ENCODE measurements around the gene RFXANK.

RFXANK gene

DNA sequence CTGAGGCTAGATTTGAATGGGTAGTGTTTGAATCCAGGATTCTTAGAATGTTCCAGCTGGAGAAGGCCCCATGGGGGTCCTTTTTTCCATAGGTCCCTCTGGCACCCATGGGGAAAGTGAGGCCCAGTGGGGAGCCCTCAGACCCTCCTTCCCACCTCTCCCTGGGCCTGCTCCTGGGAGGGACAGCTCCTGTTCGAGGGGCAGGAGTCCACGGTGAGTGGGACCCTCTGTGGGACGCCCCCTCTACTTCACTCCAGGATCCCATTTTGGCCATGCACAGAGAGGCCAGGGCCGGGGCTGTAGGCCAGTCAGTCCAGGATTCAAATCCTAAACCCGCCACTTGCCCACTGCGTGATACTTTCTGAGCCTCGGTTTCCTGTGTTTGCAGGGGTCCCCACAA is 29.6 kb upstream of the RFXANK start:
- ChIA-PET POLR2A (no interaction called here), CTCF (no interaction called here)
- TF ChIP-seq SP1 (IDR thresholded peaks at IDR 0.05) (no peak), FOXK2 (IDR thresholded peaks at IDR 0.05) (no peak), BHLHE40 (IDR thresholded peaks at IDR 0.05; ENCODE audit: borderline replicate concordance) (no peak), CTBP1 (IDR thresholded peaks at IDR 0.05; ENCODE audit: borderline replicate concordance) (no peak), LEF1 (IDR thresholded peaks at IDR 0.05; ENCODE audit: borderline replicate concordance) (no peak), TARDBP (IDR thresholded peaks at IDR 0.05) (no peak), HDGF (IDR thresholded peaks at IDR 0.05; ENCODE audit: borderline replicate concordance) (no peak), SUZ12 (IDR thresholded peaks at IDR 0.05) (no peak), NFRKB (IDR thresholded peaks at IDR 0.05) (no peak), ZNF384 (IDR thresholded peaks at IDR 0.05) (no peak), L3MBTL2 (conservative IDR thresholded peaks at IDR 0.05) (no peak), FOXA1 (IDR thresholded peaks at IDR 0.05) (no peak), FOXM1 (IDR thresholded peaks at IDR 0.05; ENCODE audit: borderline replicate concordance) (no peak), ELF4 (IDR thresholded peaks at IDR 0.05) (no peak), ARNT (IDR thresholded peaks at IDR 0.05) (no peak)
- TF ChIP-seq, protein P1, sequence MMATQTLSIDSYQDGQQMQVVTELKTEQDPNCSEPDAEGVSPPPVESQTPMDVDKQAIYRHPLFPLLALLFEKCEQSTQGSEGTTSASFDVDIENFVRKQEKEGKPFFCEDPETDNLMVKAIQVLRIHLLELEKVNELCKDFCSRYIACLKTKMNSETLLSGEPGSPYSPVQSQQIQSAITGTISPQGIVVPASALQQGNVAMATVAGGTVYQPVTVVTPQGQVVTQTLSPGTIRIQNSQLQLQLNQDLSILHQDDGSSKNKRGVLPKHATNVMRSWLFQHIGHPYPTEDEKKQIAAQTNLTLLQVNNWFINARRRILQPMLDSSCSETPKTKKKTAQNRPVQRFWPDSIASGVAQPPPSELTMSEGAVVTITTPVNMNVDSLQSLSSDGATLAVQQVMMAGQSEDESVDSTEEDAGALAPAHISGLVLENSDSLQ (IDR thresholded peaks at IDR 0.05): no peak
- DNase-seq (ENCODE audit: extremely low spot score): no peak

DNA sequence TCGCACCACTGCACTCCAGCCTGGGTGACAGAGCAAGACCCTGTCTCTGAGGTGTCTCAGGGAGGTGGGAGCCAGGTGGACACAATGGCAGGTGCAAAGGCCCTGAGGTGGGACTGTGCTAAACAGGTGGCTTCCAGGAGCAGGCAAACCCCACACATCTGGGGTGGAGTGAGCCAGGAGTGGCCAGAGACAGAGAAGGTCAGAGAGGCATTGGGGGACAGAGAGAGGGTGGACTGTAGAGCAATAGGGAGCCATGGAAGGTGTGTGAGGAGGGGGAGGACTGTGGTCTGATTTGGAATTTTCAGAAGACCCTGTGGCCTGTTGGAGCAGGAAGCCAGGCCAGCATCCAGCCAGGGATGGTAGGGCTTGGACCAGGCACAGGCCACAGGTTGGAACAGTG is 26.7 kb upstream of the RFXANK start:
- TF ChIP-seq SP1 (IDR thresholded peaks at IDR 0.05) (no peak), ELF4 (IDR thresholded peaks at IDR 0.05) (no peak), ARNT (IDR thresholded peaks at IDR 0.05) (no peak), HDGF (IDR thresholded peaks at IDR 0.05; ENCODE audit: borderline replicate concordance) (no peak), LEF1 (IDR thresholded peaks at IDR 0.05; ENCODE audit: borderline replicate concordance) (no peak), CTBP1 (IDR thresholded peaks at IDR 0.05; ENCODE audit: borderline replicate concordance) (no peak), FOXK2 (IDR thresholded peaks at IDR 0.05) (no peak), SUZ12 (IDR thresholded peaks at IDR 0.05) (no peak), FOXM1 (IDR thresholded peaks at IDR 0.05; ENCODE audit: borderline replicate concordance) (no peak), BHLHE40 (IDR thresholded peaks at IDR 0.05; ENCODE audit: borderline replicate concordance) (no peak), TARDBP (IDR thresholded peaks at IDR 0.05) (no peak), NFRKB (IDR thresholded peaks at IDR 0.05) (no peak), FOXA1 (IDR thresholded peaks at IDR 0.05) (no peak)
- TF ChIP-seq, protein P1 (IDR thresholded peaks at IDR 0.05): no peak
- ChIA-PET CTCF (no interaction called here), POLR2A (no interaction called here)
- no peak for DNase-seq (ENCODE audit: extremely low spot score)

DNA sequence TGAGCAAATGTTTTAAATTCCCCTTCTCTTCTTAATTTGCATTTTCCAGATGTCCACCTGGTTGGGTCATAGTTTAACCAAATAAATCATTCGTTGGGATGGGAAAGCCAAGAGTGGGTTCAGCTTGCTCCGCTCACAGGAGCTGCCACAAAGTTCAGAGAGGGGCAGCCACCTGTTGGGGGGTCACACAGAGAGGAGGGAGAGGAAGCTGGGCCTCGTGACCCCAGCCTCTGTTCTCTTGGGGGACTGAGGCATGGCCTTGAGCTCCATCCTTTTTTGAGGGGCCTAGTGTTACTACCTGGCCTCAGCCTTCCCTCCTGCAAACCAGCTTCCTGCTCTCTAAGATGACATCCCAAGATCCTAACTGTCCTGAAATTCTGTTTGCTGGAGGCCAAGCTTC is 24.4 kb upstream of the RFXANK start:
- no peak for DNase-seq (ENCODE audit: extremely low spot score)
- TF ChIP-seq BHLHE40 (IDR thresholded peaks at IDR 0.05; ENCODE audit: borderline replicate concordance): no peak
- TF ChIP-seq SP1 (IDR thresholded peaks at IDR 0.05): no peak
- no peak for TF ChIP-seq ARNT (IDR thresholded peaks at IDR 0.05)
- no peak for TF ChIP-seq NFRKB (IDR thresholded peaks at IDR 0.05)
- TF ChIP-seq FOXM1 (IDR thresholded peaks at IDR 0.05; ENCODE audit: borderline replicate concordance): no peak
- no peak for TF ChIP-seq L3MBTL2 (conservative IDR thresholded peaks at IDR 0.05)
- no peak for TF ChIP-seq HDGF (IDR thresholded peaks at IDR 0.05; ENCODE audit: borderline replicate concordance)
- no peak for TF ChIP-seq TARDBP (IDR thresholded peaks at IDR 0.05)
- TF ChIP-seq SUZ12 (IDR thresholded peaks at IDR 0.05): no peak
- TF ChIP-seq CTBP1 (IDR thresholded peaks at IDR 0.05; ENCODE audit: borderline replicate concordance): no peak
- no peak for TF ChIP-seq LEF1 (IDR thresholded peaks at IDR 0.05; ENCODE audit: borderline replicate concordance)
- no peak for TF ChIP-seq FOXA1 (IDR thresholded peaks at IDR 0.05)
- TF ChIP-seq, protein P1 (IDR thresholded peaks at IDR 0.05): no peak
- TF ChIP-seq FOXK2 (IDR thresholded peaks at IDR 0.05): no peak
- no peak for TF ChIP-seq ZNF384 (IDR thresholded peaks at IDR 0.05)
- POLR2A ChIA-PET: no interaction called here
- CTCF ChIA-PET: interaction anchor here (0.7 kb wide), 1 partner anchor 575 kb away, joined by 3 read pairs; no protein-coding TSS in a partner anchor

DNA sequence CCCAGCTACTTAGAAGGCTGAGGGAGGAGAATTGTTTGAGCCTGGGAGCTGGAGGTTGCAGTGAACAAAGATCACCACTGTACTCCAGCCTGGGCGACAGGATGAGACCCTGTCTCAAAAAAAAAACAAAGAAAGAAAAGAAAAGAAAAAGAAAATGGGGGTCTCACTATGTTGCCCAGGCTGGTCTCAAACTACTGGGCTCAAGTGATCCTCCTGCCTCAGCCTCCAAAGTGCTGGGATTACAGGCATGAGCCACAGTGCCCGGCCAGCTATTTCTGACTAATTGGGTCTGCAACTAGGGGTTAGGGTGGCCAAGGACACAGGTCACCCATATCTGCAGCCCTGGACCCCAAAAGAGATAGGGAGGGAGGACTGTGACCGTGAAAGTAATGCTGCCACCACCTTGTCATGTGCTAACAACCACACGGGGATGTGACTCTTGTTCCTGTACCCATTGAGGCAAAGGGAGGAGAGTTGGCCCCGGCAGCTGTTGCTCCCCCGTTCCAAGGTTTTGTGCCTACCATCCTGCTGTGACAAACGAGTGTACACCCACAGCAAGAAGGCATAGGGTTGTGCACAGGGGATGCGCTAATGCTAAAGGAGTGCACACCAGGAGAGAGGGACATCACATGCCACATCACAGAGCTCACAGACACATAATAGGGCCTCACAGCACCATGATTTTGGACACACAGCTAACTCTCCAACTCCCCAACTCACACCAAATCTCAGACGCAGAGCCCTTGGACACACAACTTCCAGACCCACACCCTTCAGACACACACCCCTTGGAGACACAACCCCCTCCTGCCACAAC is 22.6 kb upstream of the RFXANK start:
- DNase-seq (ENCODE audit: extremely low spot score): no peak
- ChIA-PET POLR2A (interaction anchor here (1.0 to 1.4 kb wide), 3 partner anchors 14 to 346 kb away, joined by 3 to 4 read pairs (median 3); partner anchors contain the start of gene NDUFA13), CTCF (interaction anchor here (0.6 to 1.1 kb wide), 2 partner anchors 13 to 34 kb away, joined by 3 read pairs; partner anchors contain the start of gene NR2C2AP)
- TF ChIP-seq FOXK2 (IDR thresholded peaks at IDR 0.05): no peak
- TF ChIP-seq ARNT (IDR thresholded peaks at IDR 0.05): no peak
- TF ChIP-seq, protein P1 (IDR thresholded peaks at IDR 0.05): no peak
- no peak for TF ChIP-seq LEF1 (IDR thresholded peaks at IDR 0.05; ENCODE audit: borderline replicate concordance)
- no peak for TF ChIP-seq SP1 (IDR thresholded peaks at IDR 0.05)
